ENCODE results near the gene TRPC6. TPM values are rescaled to one million over a fixed set of nuclear protein-coding genes. Genes with fewer than 3 reads are reported as not detected.

Gene TRPC6
- total RNA-seq, 2 experiments from 2014 or later, result not detected

DNA sequence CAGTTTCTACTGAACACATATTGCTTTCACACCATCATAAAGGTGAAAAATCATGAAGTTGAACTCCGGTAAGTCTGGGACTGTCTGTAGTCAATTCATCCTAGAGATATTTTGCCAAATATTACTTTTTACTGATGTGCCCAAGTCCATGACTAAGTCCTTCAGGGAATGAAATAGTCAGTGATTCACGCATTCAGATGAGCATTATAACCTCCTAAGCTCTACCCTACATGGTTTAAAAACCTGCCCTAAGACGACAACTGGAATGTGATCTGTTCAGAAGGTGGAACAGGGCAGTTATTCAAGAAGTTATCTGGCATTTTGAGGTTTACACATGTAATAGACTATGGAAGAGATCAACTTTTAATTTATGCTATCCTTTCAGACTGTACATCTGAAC, 125.6 kb downstream of the TRPC6 start:
- no peaks in the 10 kb centered on the region for H3K27me3 ChIP-seq (ENCODE audit: control insufficient read depth in 1 of 2, insufficient read depth in 2 of 2, low read length in 2 of 2)
- H3K27ac Mint-ChIP-seq, result no peak overlapping the region
- H3K4me3 Mint-ChIP-seq, result no peak overlapping the region
- DNase-seq, result no peak
- H3K27ac ChIP-seq (ENCODE audit: low read depth in 1 of 2, low read length in 2 of 2), result no peak overlapping the region
- H3K36me3 ChIP-seq (ENCODE audit: insufficient read depth, low read length), result no peaks in the 10 kb centered on the region
- no peaks in the 10 kb centered on the region for H3K27me3 Mint-ChIP-seq
- intact Hi-C loops (cut with DNase I, micrococcal nuclease), result no loop called here
- TF ChIP-seq, protein P1, sequence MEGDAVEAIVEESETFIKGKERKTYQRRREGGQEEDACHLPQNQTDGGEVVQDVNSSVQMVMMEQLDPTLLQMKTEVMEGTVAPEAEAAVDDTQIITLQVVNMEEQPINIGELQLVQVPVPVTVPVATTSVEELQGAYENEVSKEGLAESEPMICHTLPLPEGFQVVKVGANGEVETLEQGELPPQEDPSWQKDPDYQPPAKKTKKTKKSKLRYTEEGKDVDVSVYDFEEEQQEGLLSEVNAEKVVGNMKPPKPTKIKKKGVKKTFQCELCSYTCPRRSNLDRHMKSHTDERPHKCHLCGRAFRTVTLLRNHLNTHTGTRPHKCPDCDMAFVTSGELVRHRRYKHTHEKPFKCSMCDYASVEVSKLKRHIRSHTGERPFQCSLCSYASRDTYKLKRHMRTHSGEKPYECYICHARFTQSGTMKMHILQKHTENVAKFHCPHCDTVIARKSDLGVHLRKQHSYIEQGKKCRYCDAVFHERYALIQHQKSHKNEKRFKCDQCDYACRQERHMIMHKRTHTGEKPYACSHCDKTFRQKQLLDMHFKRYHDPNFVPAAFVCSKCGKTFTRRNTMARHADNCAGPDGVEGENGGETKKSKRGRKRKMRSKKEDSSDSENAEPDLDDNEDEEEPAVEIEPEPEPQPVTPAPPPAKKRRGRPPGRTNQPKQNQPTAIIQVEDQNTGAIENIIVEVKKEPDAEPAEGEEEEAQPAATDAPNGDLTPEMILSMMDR (IDR thresholded peaks at IDR 0.05), result no peak
- H3K4me1 ChIP-seq (ENCODE audit: insufficient read depth, low read length), result no peaks in the 10 kb centered on the region
- no peak overlapping the region for H3K4me3 ChIP-seq (ENCODE audit: low read length)
- H3K4me1 Mint-ChIP-seq (ENCODE audit: low read depth), result no peaks in the 10 kb centered on the region
- no peak for ATAC-seq (ENCODE audit: poor library complexity)
- POLR2A ChIA-PET, result no interaction called here
- CTCF ChIA-PET, result no interaction called here
- no peaks in the 10 kb centered on the region for H3K36me3 Mint-ChIP-seq (ENCODE audit: low read depth)
- H3K9me3 ChIP-seq (ENCODE audit: control insufficient read depth in 1 of 2, insufficient read depth in 1 of 2, low read length in 2 of 2), result peaks cover 0 to 4% of the 10 kb centered on the region in 2 experiments
- peaks cover 2% of the 10 kb centered on the region for H3K9me3 Mint-ChIP-seq

DNA sequence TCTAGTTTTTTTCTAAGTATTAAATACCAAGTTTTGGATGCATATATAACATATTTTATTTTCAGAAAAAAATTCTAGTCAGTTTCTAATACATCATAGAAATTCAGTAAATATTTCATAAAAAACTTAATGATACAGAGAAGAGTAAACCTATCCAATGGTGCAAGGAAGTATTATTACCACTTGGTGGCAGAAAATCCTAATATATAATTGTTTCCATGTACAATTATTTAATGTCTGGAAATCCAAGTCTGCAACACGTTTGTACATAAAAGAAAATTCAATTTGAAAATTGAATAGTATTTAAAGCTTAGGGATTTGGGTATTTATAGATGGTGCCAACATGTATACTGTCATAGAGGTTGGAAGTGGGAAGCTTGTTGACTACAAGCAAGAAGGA, 127.0 kb downstream of the TRPC6 start:
- H3K27ac ChIP-seq (ENCODE audit: low read depth in 1 of 2, low read length in 2 of 2), result no peak overlapping the region
- no peaks in the 10 kb centered on the region for H3K4me1 ChIP-seq (ENCODE audit: insufficient read depth, low read length)
- CTCF ChIA-PET, result no interaction called here
- ATAC-seq (ENCODE audit: poor library complexity), result no peak
- no peak for DNase-seq
- intact Hi-C loops (cut with DNase I, micrococcal nuclease), result no loop called here
- H3K27me3 ChIP-seq (ENCODE audit: control insufficient read depth in 1 of 2, insufficient read depth in 2 of 2, low read length in 2 of 2), result no peaks in the 10 kb centered on the region
- Mint-ChIP-seq H3K36me3 (ENCODE audit: low read depth) (no peaks in the 10 kb centered on the region), H3K4me3 (no peak overlapping the region), H3K4me1 (ENCODE audit: low read depth) (no peaks in the 10 kb centered on the region), H3K9me3 (no peaks in the 10 kb centered on the region), H3K27me3 (no peaks in the 10 kb centered on the region), H3K27ac (no peak overlapping the region)
- TF ChIP-seq, protein P1 (IDR thresholded peaks at IDR 0.05), result no peak
- H3K36me3 ChIP-seq (ENCODE audit: insufficient read depth, low read length), result no peaks in the 10 kb centered on the region
- POLR2A ChIA-PET, result no interaction called here
- H3K9me3 ChIP-seq (ENCODE audit: control insufficient read depth in 1 of 2, insufficient read depth in 1 of 2, low read length in 2 of 2), result peaks cover 0 to 4% of the 10 kb centered on the region in 2 experiments
- H3K4me3 ChIP-seq (ENCODE audit: low read length), result no peak overlapping the region

DNA sequence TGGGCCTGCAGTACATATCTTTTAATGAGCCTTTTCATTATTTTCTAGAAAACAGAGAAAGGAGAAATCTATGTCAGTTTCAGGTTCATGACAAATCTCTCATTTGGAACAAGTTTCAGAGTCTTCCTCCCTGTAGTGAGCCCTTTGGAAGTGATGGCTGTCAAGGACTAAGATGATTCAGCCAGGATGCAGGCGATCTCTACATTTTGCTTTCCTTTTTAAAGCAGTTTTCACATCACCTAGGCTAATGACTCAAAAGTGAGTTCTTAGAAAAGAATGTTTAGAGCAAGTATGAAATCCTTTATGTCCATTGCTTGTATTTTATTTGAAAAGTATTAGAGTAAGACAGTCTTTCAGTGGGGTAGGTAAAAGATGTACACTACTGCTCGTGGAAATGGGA, 130.1 kb downstream of the TRPC6 start:
- H3K4me3 ChIP-seq (ENCODE audit: low read length), result no peak overlapping the region
- no peaks in the 10 kb centered on the region for H3K36me3 Mint-ChIP-seq (ENCODE audit: low read depth)
- H3K27me3 Mint-ChIP-seq, result no peaks in the 10 kb centered on the region
- POLR2A ChIA-PET, result no interaction called here
- no peak overlapping the region for H3K27ac Mint-ChIP-seq
- H3K9me3 Mint-ChIP-seq, result no peaks in the 10 kb centered on the region
- H3K4me1 ChIP-seq (ENCODE audit: insufficient read depth, low read length), result no peaks in the 10 kb centered on the region
- no peak overlapping the region for H3K4me3 Mint-ChIP-seq
- no peak for DNase-seq
- ATAC-seq (ENCODE audit: poor library complexity), result no peak
- no peaks in the 10 kb centered on the region for H3K4me1 Mint-ChIP-seq (ENCODE audit: low read depth)
- CTCF ChIA-PET, result no interaction called here
- intact Hi-C loops (cut with DNase I, micrococcal nuclease), result no loop called here
- no peaks in the 10 kb centered on the region for H3K36me3 ChIP-seq (ENCODE audit: insufficient read depth, low read length)
- H3K9me3 ChIP-seq (ENCODE audit: control insufficient read depth in 1 of 2, insufficient read depth in 1 of 2, low read length in 2 of 2), result no peaks in the 10 kb centered on the region
- H3K27ac ChIP-seq (ENCODE audit: low read depth in 1 of 2, low read length in 2 of 2), result no peak overlapping the region
- no peaks in the 10 kb centered on the region for H3K27me3 ChIP-seq (ENCODE audit: control insufficient read depth in 1 of 2, insufficient read depth in 2 of 2, low read length in 2 of 2)
- TF ChIP-seq, protein P1 (IDR thresholded peaks at IDR 0.05), result no peak
